HG03095 (cell line): ENCODE data around the gene ACP7.
"Not testable (repeated sequence)": the region's sequence is repeated elsewhere in the genome, so short reads cannot be mapped to it uniquely, and the experiment has no call there.

Source experiments
- ATAC-seq: cut with Tn5 transposase; IDR thresholded peaks from one replicate; pipeline ENCODE4 v1.9.1; 2021; ENCODE audit warnings: moderate library complexity; ENCODE audit not compliant: unreplicated experiment

ACP7 gene

DNA sequence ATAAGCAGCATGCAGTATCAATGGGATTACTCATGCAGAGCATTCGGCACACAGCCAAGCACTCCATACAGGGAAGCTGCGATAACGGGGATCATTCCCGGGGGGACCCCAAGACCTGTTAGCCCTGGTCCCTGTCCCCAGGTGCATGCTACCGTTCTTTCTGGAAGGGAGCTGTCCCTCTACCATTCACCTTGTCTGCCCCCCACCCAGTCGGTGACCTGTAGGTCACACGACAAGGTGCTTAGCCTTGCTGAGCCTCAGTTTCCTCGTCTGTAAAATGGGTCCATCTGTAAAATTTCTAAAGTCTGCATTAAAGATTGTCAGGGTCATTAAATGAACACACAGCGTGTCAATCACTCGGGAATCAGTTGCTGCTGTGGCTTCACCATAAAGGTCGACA is 6.8 kb upstream of the ACP7 start:
- ATAC-seq: no peak

DNA sequence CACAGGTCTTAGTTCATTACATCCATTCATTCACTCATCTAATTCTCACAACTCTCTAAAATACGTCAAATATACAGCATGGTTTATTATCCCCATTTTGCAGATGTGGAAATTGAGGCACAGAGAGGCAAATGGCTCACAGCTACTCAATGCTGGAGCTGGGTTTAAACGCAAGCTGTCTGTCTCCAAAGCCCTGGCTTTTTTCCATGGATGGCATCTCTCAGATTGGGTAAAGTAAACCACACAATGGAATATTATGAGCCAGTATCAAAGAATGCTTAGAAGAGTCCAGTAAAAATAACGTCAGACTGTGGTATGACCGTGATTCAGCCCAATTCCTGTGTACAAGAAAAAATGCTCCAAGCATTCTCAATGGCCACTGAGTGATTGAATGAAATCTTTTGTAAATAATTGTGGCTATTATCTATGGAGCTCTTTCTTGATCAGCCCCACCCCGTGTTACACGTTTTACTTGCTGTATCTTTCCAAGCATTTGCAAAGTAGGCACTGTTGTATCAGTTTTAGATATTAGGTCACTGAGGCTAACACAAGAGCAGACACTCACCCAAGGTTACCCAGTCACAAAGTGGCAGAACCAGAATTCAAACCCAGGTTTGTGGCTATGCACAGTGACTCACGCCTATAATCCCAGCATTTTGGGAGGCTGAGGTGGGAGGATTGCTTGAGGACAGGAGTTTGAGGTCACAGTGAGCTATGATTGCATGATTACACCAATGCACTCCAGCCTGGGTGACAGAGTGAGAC is 5.5 kb upstream of the ACP7 start:
- no peak for ATAC-seq

DNA sequence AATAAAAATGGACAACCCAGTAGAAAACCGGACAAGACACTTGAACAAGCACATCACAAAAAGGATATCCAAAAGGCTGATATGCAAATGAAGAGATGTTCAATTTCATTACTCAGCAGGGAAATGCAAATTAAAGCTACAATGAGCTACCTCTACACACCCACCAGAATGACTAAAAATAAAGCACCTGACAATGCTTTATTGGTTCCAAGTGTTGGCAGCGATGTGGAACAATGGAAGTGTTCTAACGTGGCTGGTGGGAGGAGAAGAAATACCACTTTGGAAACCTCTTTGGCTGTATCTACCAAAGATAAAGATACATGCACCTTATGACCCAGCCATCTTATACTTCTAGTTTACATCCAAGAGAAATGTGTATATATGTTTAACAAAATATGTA is 3.7 kb upstream of the ACP7 start:
- no peak for ATAC-seq

DNA sequence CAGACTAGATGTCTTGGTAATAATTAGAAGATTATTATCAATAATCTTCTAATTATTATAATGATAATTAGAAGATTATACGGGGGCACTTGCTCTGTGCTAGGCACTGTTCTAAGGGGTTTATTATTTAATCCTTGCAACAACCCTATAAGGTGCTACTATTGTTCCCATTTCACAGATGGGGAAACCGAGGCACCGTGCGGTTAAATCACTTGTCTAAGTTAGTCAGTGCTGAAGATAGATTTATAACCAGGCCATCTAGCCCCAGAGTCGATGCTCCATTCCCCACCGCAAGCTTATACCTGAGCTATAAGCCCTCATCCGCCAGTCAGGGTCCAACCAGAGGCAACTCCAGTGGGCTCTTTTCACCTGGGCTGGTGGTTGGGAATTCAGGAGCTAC is 2.0 kb upstream of the ACP7 start:
- ATAC-seq: no peak

DNA sequence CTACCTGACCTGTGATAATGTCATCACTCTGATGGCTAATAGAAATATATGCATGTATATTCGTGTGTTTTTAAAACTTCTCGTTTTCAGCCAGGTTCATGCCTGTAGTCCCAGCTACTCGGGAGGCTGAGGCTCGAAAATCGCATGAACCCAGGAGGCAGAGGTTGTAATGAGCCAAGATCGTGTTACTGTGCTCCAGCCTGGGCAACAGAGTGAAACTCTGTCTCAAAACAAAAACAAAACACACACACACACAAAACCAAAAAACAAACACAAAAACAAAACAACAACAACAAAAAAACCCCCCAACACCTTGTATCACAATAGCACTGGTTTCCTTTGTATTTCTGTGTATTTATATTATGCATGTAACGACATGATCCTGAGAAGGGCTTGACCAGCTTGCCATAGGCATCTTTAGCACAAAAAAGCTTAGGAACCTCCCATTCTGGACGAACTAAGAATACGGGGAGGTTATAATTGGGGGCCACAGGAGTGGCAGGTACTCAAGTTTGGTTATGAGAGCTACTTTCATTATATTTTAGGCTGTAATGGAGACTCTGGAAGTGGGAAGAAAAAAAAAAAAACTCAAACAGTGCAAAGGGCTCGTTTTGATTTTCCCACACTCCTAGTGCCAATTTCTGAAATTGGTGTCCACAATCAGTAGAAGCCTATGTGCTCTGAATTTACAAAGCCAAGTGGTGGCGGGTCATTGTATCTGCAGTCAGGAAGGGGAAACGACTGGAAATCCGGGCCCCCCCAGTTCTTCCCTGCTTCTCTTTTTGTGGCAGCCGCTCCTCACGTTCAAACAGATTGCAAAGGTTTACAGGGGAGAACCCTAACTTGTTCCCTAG is 1.2 kb upstream of the ACP7 start:
- ATAC-seq: no peak

DNA sequence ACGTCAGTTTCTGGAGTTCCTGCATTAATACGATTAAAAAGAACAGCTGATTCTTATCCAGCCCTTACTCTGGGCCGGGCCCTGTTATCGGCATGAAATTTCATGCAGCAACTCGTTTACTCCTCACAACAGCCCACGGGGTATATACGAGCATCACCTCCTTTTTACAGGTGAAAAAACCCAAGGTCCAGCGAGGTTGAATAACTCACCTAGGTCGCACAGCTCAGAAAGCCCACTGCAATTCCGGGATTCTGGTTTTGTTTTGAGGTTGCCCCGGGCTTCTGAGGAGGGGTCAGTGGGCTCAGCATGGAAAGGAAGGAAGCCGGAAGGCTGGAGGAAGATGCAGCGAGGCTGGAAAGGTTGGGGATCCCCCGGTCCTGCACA is 577 bp upstream of the ACP7 start:
- no peak for ATAC-seq

DNA sequence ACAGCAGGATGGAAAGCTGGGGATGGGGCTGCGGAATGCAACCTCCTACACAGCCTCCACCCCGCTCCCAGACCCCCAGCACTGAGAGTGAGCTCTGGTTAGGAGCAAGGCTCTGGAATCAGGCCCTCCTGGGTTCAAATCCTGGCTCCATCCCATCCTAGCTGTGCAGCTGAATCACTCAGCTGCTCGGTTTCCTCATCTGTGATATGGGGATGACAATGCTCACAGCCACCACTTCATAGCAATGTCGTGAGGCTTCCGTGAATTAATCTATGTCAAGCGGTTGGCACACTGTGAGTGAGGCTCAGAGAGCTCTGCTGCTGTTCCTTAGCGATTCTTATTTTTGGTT is 538 bp downstream of the ACP7 start:
- no peak for ATAC-seq

DNA sequence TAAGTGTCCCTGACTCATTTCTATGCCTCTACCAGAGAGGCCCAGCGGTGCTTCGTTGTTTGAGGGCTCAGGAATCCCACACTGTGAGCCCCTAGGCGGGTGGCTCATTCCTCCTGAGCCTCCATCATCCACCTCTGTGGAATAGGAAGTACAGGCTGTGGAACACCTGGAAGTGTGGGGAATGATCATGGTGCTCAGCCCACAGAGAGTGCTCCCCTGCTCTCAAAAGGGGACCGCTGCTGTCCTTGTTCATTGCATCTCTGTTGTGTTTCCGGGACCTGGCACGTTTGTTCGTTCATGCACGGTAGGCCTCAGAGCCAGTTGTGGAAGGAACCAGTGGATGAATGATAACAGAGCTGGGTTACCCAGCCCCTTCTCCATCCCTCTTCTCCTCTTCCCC is 1.2 kb downstream of the ACP7 start:
- ATAC-seq: no peak

DNA sequence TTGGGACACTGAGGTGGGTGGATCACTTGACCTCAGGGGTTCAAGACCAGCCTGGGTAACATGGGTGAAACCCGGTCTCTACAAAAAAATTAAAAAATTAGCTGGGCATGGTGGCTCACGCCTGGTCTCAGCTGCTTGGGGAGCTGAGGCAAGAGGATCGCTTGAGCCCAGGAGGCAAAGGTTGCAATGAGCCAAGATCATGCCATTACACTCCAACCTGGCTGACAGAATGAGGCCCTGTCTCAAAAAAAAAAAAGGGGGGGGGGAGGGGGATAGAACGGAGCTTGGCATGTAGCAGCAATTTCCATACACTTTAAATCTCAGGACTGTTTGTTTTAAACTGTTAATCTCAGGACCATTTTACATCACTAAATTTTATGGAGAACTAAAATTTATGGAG is 2.2 kb downstream of the ACP7 start:
- ATAC-seq: no peak

DNA sequence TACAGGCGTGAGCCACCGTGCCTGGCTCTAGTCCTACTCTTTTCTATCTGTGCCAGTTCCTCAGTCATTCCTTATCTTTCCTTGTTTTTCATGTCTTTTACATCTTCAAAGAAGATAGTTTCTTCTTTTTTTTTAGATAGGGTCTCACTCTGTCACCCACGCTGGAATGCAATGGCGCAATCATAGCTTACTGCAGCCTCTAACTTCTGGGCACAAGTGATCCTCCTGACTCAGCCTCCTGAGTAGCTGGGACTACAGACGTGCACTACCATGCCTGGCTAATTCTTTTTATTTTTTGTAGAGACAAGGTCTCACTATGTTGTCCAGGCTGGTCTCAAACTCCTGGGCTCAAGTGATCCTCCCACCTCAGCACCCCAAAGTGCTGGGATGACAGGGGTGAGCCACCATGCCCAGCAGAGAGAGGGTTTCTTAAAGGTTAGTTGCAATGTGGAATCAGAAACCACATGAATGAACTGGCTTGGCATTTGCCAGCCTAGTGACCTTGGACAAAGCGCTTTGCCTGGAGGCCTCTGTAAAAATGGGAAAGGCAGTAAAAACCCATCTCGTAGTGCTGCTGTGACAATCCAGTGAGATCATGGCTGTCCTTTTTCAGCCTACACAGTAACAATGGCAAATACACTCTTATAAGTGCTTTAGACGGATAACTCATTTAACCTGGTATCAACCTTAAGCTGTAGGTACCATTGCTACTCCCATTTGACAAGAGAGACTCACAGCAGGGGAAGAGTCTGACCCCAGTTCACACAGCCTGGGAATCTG is 3.9 kb downstream of the ACP7 start:
- no peak for ATAC-seq

DNA sequence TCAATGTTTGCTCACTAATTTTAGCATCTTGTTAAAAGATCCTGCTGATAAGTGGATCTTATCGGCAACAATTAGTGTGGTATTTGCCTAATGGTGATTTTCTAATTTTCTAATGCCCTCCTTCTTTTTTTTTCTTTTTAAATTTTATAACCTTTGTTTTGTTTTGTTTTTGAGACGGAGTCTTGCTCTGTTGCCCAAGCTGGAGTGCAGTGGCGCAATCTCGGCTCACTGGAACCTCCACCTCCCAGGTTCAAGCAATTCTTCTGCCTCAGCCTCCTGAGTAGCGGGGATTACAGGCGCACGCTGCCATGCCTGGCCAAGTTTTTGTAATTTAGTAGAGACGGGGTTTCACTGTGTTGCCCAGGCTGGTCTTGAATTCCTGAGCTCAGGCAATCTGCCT is 5.8 kb downstream of the ACP7 start:
- not testable (repeated sequence) for ATAC-seq

DNA sequence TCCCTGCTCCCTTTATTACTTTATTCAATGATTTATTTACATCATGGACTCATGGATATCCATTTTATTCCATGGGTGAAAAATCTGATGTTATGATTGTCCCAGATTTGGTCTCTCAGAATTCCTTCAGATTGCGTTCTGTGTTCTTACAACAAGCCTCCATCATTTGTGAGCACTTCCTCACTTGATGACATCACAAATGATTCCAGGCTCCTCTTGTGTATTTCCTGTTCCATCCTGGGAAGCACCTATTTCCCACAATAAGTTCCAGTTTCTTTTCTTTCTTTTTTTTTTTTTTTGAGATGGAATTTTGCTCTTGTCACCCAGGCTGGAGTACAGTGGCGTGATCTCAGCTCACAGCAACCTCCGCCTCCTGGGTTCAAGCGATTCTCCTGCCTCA is 6.7 kb downstream of the ACP7 start:
- ATAC-seq: no peak

DNA sequence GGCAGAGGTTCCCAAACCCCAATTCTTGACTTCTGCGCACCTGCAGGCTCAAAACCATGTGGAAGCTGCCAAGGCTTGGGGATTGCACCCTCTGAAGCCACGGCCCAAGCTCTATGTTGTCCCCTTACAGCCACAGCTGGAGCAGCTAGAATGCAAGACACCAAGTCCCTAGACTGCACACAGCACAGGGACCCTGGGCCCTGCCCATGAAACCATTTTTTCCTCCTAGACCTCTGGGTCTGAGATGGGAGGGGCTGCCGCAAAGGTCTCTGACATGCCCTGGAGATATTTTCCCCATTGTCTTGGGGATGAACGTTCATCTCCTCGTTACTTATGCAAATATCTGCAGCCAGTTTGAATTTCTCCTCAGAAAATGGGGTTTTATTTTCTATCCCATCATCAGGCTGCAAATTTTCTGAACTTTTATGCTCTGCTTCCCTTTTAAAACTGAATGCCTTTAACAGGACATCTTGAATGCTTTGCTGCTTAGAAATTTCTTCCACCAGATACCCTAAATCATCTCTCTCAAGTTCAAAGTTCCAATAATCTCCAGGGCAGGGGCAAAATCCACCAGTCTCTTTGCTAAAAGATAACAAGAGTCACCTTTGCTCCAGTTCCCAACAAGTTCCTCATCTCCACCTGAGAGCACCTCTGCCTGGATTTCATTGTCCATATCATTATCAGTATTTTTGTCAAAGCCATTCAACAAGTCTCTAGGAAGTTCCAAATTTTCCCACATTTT is 11.8 kb downstream of the ACP7 start:
- not testable (repeated sequence) for ATAC-seq

DNA sequence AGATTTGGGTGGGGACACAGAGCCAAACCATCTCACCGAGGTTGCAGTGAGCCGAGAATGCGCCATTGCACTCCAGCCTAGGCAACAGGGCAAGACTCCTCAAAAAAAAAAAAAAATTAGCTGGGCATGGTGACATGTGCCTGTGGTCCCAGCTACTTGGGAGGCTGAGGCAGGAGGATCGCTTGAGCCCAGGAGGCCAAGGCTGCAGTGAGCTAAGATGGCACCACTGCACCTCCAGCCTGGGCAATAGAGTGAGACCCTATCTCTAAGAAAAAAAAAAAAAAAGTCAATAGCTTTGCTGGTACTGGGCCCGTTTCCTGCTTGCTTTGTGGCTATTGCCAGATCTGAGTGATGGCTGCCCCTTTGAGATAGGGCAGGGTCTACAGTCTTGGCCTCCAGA is 13.1 kb downstream of the ACP7 start:
- no peak for ATAC-seq

DNA sequence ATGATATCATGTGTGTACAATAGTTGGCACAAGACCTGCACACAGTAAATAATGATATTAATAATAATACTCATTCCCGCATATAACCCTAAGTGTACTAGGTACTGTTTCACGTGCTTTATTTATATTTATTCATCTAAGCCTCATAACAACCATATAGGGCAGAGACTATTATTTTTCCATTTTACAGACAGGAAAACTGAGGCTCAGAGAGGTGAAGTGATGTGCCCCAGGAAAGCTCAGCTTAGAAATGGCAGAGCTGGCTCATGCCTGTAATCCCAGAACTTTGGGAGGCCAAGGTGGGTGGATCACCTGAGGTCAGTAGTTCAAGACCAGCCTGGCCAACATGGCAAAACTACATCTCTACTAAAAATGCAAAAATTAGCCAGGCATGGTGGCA is 13.6 kb downstream of the ACP7 start:
- no peak for ATAC-seq

DNA sequence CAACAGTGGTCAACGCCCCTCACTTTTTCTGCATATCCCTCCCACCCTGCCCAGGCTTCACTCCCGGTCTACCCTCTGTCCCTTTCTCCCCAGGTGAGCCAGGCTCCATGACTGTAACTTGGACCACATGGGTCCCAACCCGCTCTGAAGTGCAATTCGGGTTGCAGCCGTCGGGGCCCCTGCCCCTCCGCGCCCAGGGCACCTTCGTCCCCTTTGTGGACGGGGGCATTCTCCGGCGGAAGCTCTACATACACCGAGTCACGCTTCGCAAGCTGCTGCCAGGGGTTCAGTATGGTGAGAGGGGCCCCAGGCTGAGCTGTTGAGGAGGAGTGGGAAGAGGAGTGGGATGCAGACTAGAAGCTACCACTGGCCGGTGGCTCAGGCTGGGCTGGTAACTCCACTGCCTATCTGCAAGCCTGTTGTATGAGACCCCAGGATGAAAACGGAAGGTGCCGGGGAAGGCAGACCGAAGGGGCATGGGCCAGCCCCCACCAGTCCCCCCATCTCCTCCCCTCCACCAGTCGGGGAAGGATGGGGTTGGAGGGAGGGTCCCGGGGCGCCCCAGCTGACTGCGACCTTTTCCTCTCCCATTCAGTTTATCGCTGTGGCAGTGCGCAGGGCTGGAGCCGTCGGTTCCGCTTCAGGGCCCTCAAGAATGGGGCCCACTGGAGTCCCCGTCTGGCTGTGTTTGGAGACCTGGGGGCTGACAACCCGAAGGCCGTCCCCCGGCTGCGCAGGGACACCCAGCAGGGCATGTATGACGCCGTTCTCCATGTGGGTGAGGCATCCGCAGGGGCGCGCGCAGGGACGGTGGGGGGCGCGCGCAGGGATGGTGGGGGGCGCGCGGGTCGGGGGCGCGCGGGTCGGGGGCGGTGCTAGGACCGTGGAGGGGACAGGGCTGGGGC is 14.4 kb downstream of the ACP7 start:
- no peak for ATAC-seq

DNA sequence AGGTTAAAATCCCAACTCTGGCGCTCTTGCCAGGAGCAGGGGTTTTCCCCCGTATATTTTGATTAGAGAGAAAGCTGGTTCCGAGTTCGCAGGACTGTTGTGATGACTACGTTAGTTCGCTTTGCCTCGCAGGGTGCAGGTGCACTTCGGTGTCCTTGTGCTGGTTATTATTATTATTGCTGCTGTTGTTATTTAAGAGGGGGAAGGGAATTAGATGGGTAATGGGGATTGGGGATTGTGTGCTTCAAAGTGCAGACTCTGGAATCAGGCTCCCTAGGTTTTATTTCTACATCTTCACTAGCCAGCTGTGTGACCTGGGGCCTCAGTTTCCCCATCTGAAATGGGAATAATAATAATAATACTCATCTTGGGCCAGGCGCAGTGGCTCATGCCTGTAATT is 15.2 kb downstream of the ACP7 start:
- ATAC-seq: no peak

DNA sequence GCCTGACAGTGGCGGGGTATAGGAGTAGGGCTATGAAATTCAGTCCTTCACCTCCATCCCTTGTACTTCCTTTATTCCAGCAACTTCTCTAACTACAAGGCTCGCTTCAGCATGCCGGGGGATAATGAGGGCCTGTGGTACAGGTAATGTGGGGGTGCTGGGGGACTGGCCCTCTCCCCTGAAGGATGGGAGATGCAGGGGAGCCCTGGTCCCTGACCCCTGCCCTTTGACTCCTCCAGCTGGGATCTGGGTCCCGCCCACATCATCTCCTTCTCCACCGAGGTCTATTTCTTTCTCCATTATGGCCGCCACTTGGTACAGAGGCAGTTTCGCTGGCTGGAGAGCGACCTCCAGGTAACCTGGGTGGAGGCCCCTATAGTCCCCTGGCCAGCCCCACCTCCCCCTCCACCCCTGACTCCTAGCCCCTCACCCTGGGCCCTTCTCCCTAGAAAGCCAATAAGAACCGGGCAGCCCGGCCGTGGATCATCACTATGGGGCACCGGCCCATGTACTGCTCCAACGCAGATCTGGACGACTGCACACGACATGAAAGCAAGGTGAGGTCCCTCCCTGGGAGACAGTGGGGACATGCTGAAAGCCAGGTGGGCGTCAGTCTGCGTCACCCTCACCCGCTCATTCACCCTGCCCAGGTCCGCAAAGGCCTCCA is 16.5 kb downstream of the ACP7 start:
- no peak for ATAC-seq

DNA sequence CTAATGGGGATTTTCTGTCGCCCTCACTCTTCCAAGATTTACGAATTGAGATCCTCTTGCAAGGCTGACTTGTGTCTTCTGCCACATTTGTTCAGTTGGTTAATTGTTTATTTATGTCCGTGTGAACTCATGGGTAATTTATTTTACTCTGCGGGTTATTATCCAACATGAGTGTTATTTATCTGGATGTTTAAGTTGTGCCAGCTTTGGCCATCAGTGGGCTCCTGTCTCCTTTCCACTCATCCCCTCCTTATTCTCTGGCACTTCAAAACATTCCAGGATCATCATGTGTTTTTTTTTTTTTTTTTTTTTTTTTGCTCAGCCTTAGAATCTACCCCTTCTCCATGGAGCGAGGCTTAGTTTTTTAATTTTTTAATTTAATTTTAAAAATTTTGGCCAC is 19.0 kb downstream of the ACP7 start:
- ATAC-seq: no peak

DNA sequence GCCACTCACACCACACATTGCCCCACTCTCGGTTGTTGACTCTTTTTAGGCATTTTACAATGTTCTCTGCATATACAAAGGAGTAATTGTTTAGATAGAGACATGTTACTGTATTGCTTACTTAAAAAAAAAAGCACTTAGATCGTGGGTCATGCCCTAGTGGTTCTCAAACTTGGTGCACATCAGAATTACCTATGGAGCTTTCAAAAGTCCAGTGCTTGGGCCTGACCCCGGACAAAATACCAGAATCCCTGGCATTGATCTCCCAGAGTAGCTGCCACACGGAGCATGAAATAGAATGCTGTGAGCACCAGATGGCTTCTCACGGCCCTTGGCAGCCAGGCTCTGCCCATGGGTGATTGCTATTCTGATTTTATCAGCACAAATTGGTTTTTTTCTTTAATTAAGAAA is 20.0 kb downstream of the ACP7 start:
- no peak for ATAC-seq
